Measurements from ENCODE around the gene NDUFB3.
A peak's percentile ranks its signal among the peaks of the same experiment; 100 is the strongest.
"Not testable (repeated sequence)": the region's sequence is repeated elsewhere in the genome, so short reads cannot be mapped to it uniquely, and the experiment has no call there.

Gene NDUFB3

GRCh38 chr2:201100497-201100896 lies 28.7 kb downstream of the NDUFB3 start:
- no peak for DNase-seq

- DNase-seq: no peak
Observed at GRCh38 chr2:201105759-201106158, 34.0 kb downstream of the NDUFB3 start.

DNA sequence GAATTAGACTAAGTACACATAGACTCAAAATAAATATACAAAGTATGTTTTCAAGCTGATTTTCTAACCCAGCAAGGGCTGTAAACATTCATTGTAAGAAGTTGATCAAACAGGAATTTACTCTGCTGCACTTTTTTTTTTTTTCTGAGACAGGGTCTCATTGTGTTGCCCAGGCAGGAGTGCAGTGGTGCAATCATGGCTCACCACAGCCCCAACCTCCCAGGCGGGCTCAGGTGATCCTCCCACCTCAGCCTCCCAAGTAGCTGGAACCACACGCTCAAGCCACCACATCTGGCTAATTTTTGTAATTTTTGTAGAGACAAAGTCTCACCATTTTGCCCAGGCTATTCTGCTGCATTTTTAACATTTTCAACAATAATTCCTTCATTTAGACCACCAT lies 35.8 kb downstream of the NDUFB3 start:
- DNase-seq: no peak

- no peak for DNase-seq
Observed at GRCh38 chr2:201108341-201108740, 36.5 kb downstream of the NDUFB3 start.

DNA sequence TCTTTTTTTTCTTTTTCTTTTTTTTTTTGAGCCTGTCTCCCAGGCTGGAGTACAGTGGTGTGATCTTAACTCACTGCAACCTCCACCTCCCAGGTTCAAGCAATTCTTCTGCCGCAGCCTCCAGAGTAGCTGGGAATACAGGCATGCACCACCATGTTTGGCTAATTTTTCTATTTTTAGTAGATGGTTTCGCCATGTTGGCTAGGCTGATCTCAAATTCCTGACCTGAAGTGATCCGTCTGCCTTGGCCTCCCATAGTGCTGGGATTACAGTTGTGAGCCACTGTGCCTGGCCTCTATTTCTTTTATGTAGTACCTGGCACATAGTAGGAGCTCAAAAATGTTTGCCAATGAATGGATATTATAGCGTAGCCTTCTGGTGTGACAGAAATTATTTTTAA lies 37.4 kb downstream of the NDUFB3 start:
- no peak for DNase-seq

DNA sequence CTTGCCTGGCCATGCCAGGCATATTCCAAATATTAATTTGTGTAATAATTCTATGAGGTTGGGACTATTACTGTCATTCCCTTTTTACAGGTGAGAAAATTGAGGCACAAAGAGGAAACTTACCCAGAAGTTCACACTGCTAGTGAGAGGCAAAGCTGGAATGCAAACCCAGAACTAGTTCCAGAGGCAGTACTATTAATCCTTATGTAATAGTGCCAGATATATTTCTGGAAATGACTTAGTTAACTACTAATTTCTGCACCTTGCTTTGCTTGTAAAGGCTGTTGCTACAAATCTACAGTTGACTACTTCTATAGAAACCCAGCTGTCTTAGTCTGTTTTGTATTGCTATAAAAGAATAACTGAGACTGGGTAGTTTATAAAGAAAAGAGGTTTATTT lies 38.8 kb downstream of the NDUFB3 start:
- no peak for DNase-seq

- DNase-seq: no peak
Observed at GRCh38 chr2:201111096-201111495, 39.3 kb downstream of the NDUFB3 start.

- no peak for DNase-seq
Observed at GRCh38 chr2:201114350-201114749, 42.5 kb downstream of the NDUFB3 start.

- no peak for DNase-seq
Observed at GRCh38 chr2:201114846-201115245, 43.0 kb downstream of the NDUFB3 start.

DNA sequence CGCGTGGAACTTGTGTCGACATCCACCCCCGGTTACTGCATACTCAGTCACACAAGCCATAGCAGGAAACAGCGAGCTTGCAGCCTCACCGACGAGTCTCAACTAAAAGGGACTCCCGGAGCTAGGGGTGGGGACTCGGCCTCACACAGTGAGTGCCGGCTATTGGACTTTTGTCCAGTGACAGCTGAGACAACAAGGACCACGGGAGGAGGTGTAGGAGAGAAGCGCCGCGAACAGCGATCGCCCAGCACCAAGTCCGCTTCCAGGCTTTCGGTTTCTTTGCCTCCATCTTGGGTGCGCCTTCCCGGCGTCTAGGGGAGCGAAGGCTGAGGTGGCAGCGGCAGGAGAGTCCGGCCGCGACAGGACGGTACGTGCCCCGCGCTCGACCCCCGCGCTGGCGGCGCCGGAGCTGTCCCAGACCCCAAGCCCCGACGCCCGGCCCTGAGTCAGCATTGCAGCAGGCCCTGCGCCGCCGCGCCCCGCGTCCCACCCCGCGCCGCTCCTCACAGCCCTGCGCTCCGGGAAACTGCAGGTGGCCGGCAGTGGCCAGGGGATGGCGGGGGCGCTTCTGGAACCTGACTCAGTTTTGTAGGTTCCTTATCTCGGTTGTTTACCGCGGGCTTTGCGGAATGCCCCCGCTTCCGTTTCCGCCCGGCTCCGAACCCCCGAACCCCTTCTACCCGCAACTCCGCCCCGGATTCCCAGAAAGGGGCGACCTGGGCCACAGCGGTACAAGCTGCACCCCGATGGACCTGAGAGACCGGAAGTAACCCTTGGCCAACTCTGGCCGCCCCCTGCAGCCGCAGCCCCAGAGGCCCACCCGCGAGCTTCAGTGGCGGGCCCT lies 44.5 kb downstream of the NDUFB3 start, which contains the start of gene CFLAR:
Gene CFLAR (plus strand): TSS at position 50 of the 844 bp plus-strand sequence. CDS start 13,702 bp downstream, outside the sequence.
- no peak for DNase-seq

- DNase-seq: peak; percentile 50
Observed at GRCh38 chr2:201116959-201117734, 45.3 kb downstream of the NDUFB3 start.

DNA sequence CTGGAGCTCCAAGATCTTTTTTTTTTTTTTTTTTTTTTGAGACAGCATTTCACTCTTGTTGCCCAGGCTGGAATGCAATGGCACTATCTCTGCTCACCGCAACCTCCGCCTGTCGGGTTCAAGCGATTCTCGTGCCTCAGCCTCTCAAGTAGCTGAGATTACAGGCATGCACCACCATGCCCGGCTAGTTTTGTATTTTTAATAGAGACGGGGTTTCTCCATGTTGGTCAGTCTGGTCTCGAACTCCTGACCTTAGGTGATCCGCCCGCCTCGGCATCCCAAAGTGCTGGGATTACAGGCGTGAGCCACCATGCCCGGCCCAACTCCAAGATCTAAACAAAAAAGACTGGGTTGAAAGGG lies 45.9 kb downstream of the NDUFB3 start:
- not testable (repeated sequence) for DNase-seq

DNA sequence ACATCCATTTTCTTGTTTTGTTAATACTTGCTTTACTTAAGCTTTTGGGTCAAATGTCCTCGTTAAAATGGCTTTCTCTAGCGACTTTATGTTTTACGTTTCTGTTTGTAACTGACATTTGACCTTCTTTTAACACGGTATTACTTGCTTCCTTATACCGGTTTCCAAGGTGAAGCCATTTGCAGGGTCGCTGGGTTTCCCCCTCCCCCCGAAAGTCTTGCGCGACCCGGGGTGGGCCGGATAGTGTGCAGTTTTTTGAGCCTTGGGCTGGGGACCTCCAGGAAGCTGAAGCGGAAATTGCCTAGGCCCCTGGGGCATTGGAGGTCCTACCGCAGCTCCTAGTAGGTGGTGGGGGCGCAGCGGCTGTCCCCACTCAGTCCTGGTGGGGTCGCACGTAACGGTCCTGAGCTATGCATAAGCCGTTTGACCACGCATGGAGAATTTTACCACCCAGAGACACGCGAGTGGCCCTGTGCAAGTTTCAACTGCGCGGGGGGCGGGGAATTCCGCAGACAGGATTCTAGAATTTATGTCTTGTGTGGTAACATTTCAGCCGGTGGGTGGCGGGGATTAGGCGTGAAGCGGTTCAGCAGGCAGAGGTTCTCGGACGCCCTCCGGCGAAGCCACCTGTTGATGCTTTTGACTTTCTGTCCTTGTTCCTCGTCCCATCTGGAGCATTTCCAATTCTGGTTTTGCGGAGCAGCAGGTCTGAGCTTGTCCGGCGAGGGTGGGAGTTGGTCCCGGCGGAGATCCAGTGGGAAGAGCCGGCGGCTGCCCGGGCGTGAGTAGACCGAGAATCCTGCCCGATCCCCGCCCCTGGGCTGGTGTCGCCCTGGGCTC lies 46.5 kb downstream of the NDUFB3 start:
- DNase-seq: peak; percentile 84

DNA sequence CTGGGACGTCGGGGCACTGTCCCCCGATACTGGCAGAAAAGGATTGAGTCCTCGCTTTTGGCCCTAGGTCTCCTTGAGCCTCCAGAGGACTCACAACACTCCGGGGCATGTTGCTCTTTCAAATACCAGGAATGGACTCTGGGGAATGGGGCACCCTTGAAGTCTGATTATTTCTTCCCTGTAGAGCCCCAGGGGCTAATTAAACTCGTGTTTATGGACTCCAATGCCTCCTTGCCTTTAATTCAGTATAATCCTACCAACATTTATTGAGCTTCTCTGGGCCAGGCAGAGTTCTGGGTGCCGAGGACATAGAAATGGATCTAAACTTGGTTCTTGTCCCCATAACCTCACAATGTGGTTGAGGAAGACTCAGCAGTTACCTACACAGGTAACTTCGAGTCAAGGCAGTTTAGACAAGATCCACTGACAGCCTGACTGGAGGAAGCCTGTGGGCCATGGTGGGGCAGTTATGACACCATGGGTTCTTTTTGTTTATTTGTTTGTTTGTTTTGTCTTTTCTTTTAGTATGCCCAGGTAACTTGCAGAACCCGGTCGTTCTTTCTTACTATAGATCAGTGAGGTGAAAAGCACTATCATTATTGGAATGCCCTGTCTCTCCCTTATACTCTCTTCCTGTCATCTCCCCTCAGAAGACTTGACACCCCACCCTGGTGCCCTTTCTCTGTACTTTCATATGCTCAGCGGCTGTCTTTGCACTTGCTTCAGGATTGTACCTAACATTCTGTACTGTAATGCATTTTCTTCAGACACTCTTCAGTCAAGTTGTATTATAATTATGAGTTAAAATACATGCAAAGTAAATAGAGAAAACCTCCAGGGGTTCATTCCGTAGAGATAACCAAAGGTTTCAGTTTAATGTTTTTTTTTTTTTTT lies 47.4 kb downstream of the NDUFB3 start:
- DNase-seq: no peak

DNA sequence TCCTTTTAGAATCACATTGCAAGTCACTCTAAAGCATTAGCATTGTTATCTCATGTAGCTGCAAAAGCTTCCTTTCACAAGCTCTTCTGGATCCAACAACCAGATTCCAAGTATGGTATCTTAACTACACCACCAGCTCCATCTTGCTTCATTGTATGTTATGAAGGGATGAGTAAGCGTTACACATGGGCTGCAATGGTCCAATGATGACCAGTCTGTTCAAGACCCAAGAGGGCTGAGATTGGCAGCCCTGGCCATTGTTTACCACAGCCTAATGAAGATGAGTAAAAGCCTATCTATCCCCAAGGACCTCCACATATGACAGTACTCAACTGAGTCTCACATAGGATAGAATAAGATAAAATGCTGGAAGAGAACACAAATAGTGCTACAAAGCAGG lies 50.5 kb downstream of the NDUFB3 start:
- DNase-seq: no peak

DNA sequence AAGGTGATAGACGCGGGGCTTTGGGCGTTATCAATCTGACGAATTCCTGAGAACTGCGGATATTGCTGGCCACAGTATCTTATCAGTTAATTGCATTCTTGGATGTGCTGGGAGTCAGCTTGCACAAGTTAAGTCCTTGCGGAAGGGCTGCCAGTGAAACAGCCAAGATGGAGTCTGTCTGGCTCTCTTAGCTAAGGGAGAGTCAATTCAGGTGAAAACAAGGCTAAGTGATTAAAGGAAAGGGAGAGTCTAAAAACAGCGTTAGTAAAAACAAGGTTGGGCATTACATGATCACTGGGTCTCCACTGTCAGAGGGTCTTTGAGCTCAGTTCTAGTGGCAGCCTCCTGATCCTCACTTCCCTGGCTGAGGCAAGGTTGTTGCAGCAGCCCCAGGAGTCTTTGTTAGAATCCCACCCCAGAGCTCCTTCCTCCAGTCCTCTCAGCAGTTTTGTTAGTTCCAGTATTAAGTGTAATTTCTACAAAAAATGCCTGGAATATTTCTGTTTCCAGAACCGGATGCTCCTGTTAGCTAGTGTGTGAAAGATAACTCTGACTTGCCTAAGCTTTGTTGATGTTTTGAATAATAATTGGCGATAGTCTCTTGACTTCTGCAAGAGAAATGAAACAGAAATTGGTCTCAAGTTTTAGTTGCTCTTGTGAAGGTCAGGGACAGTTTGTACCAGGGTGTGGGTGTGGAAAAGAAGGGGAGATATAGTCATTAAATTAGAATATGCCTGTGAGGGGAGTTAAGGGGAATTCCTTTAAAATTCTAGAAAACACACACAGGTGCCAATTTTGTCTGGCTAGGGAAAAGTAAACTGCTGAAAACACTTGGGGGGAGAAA lies 54.7 kb downstream of the NDUFB3 start:
- DNase-seq: no peak

GRCh38 chr2:201127152-201127511 lies 55.3 kb downstream of the NDUFB3 start:
- DNase-seq: no peak

DNA sequence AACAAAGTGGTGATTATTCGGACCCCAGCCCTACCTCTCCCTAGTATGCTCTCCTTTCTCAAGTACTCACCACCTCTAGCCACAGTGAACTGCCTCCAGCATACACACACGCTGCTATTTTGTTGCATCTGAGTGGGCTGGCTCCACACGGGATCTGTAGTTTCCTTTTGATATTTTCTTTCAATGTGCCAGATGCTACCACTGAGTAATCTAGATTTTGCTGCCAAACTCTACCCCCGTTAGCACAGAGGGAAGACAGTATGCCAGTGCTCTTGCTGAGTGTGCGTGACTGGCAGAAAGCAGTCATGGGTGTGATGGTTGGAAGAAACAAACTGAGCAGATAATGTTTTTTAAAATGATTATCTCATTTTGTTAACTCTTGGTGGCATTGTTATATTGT lies 55.8 kb downstream of the NDUFB3 start:
- DNase-seq: no peak

DNA sequence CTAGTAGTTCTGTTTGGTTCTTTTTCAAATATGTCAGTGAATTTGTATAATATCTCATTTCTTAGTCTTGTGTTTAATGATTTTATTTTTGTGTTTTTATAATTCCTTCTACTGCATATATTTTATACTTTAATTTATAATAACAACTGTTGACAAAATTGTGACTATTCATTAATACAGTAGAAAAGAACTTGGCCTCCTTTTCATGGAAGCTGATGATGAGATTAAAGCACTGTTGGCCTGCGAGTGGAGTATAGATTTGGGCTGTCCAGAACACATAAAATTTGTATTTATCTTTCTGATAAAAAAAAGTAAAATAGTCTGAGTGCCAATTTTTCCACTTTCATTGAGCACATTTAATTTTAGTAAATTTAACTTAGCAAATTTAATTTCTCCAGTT lies 56.2 kb downstream of the NDUFB3 start:
- DNase-seq: no peak

- DNase-seq: no peak
Observed at GRCh38 chr2:201128933-201129505, 57.2 kb downstream of the NDUFB3 start.

Measured in NCI-H1048 (cell line).